Breast epithelium (tissue), 3 donors: ENCODE measurements around the gene GCDH.

Experiments used
- POLR2A ChIP-seq: fragments of 450-650 bp; IDR thresholded peaks from one replicate; pipeline ENCODE4 v1.6.1; 2016; ENCODE audit warnings: antibody characterized with exemption, mild to moderate bottlenecking, moderate library complexity
- POLR2AphosphoS5 ChIP-seq, 3 donors: sonication (generic); formaldehyde crosslinking; IDR thresholded peaks; one replicate each; pipeline ENCODE4 v1.6.1; 2017; ENCODE audit warnings: antibody characterized with exemption in 3 of 3
- TF ChIP-seq, protein P1 (sequence below), 3 donors: fragments of 450-650 bp; IDR thresholded peaks; one replicate each; pipeline ENCODE4 v1.5.1; 2016 to 2017; ENCODE audit warnings: antibody characterized with exemption in 3 of 3, mild to moderate bottlenecking in 3 of 3, moderate library complexity in 3 of 3

DNA sequence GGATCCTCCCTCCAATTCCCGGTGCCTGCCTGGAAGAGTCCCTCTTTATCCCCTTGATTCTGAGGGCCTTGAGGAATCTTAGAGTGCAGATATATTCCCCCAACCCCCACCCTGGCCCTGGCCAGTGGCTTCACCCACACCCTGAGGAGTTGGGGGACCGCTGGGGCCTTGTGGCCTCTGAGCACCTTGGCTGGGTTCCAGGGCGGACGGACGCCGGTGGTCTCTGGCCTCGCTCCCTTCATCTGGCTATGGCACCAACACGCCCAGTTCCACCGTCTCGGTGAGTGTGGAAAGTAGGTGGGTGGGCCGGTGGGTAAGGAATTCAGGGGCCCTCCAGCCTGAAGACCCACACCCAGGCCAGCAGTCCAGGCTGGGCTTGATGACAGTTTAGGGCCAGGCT, 47.6 kb upstream of the GCDH start:
- TF ChIP-seq POLR2AphosphoS5 (IDR thresholded peaks at IDR 0.05) (no peak), POLR2A (no peak)
- TF ChIP-seq, protein P1, sequence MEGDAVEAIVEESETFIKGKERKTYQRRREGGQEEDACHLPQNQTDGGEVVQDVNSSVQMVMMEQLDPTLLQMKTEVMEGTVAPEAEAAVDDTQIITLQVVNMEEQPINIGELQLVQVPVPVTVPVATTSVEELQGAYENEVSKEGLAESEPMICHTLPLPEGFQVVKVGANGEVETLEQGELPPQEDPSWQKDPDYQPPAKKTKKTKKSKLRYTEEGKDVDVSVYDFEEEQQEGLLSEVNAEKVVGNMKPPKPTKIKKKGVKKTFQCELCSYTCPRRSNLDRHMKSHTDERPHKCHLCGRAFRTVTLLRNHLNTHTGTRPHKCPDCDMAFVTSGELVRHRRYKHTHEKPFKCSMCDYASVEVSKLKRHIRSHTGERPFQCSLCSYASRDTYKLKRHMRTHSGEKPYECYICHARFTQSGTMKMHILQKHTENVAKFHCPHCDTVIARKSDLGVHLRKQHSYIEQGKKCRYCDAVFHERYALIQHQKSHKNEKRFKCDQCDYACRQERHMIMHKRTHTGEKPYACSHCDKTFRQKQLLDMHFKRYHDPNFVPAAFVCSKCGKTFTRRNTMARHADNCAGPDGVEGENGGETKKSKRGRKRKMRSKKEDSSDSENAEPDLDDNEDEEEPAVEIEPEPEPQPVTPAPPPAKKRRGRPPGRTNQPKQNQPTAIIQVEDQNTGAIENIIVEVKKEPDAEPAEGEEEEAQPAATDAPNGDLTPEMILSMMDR (IDR thresholded peaks at IDR 0.05) = no peak
